ENCODE results near the gene HBZ. TPM values are rescaled to one million over a fixed set of nuclear protein-coding genes. Genes with fewer than 3 reads are reported as not detected.
"Not testable (repeated sequence)": the region's sequence is repeated elsewhere in the genome, so short reads cannot be mapped to it uniquely, and the experiment has no call there.

The HBZ gene
- total and polyA plus RNA-seq, 4 donors = 0.09 to 9.2 (median 0.37) TPM; not detected in 1

GRCh38 chr16:120756-121155 is 31.7 kb upstream of the HBZ start:
- H3K4me1 ChIP-seq (ENCODE audit: control insufficient read depth in 5 of 5, insufficient read depth in 5 of 5, low read length in 5 of 5) = peaks cover 0 to 3% (median 0%) of the 10 kb centered on the region in 5 donors
- H3K27me3 ChIP-seq (ENCODE audit: control insufficient read depth in 3 of 3, insufficient read depth in 3 of 3, low read length in 2 of 3) = no peaks in the 10 kb centered on the region
- H3K4me3 ChIP-seq = no peak overlapping the region
- no peak overlapping the region for H3K27ac ChIP-seq (ENCODE audit: low read depth in 1 of 2, low read length in 1 of 2)
- no peaks in the 10 kb centered on the region for H3K9me3 ChIP-seq (ENCODE audit: control insufficient read depth in 4 of 4, insufficient read depth in 3 of 4, low read length in 3 of 4)
- WGBS, 2 donors = 86 to 93% methylated on average over 2 of the region's 2 CpGs
- ATAC-seq (ENCODE audit: insufficient read depth, low FRiP score) = no peak
- no peak for TF ChIP-seq CTCF (IDR thresholded peaks at IDR 0.05; ENCODE audit: control extremely low read depth, extremely low read depth)
- peaks cover 0 to 13% (median 5%) of the 10 kb centered on the region in 4 donors for H3K36me3 ChIP-seq (ENCODE audit: control insufficient read depth in 4 of 4, insufficient read depth in 4 of 4, low read length in 4 of 4)
- no peak overlapping the region for H3K9ac ChIP-seq (ENCODE audit: insufficient read depth in 1 of 2, low read length in 2 of 2)
- no peak for DNase-seq

- Histone ChIP-seq H3K27ac (ENCODE audit: low read depth in 1 of 2, low read length in 1 of 2) (no peak overlapping the region), H3K4me3 (no peak overlapping the region), H3K9ac (ENCODE audit: insufficient read depth in 1 of 2, low read length in 2 of 2) (no peak overlapping the region), H3K4me1 (ENCODE audit: control insufficient read depth in 5 of 5, insufficient read depth in 5 of 5, low read length in 5 of 5) (peaks cover 0 to 3% (median 0%) of the 10 kb centered on the region in 5 donors), H3K27me3 (ENCODE audit: control insufficient read depth in 3 of 3, insufficient read depth in 3 of 3, low read length in 2 of 3) (no peaks in the 10 kb centered on the region), H3K9me3 (ENCODE audit: control insufficient read depth in 4 of 4, insufficient read depth in 3 of 4, low read length in 3 of 4) (no peaks in the 10 kb centered on the region), H3K36me3 (ENCODE audit: control insufficient read depth in 4 of 4, insufficient read depth in 4 of 4, low read length in 4 of 4) (peaks cover 0 to 12% (median 2%) of the 10 kb centered on the region in 4 donors)
- peak in 2 of 3 donors; percentile 22 to 51 for DNase-seq
- no peak for TF ChIP-seq CTCF (IDR thresholded peaks at IDR 0.05; ENCODE audit: control extremely low read depth, extremely low read depth)
- 86 to 96% methylated on average over 1 of the region's 1 CpG for WGBS, 2 donors
- ATAC-seq (ENCODE audit: insufficient read depth, low FRiP score) = no peak
Observed at GRCh38 chr16:122361-122760, 30.1 kb upstream of the HBZ start.

GRCh38 chr16:123558-124350 is 28.7 kb upstream of the HBZ start:
- H3K9me3 ChIP-seq (ENCODE audit: control insufficient read depth in 4 of 4, insufficient read depth in 3 of 4, low read length in 3 of 4); H3K27me3 ChIP-seq (ENCODE audit: control insufficient read depth in 3 of 3, insufficient read depth in 3 of 3, low read length in 2 of 3); H3K4me1 ChIP-seq (ENCODE audit: control insufficient read depth in 5 of 5, insufficient read depth in 5 of 5, low read length in 5 of 5); H3K27ac ChIP-seq (ENCODE audit: low read depth in 1 of 2, low read length in 1 of 2); H3K9ac ChIP-seq (ENCODE audit: insufficient read depth in 1 of 2, low read length in 2 of 2); ATAC-seq (ENCODE audit: insufficient read depth, low FRiP score); DNase-seq; H3K4me3 ChIP-seq: not testable (repeated sequence)
- peaks cover 0 to 10% (median under 1%) of the 10 kb centered on the region in 4 donors for H3K36me3 ChIP-seq (ENCODE audit: control insufficient read depth in 4 of 4, insufficient read depth in 4 of 4, low read length in 4 of 4)
- WGBS, 2 donors = 86 to 88% methylated on average over 18 to 19 of the region's 19 CpGs

GRCh38 chr16:125011-125410 is 27.4 kb upstream of the HBZ start:
- Histone ChIP-seq H3K4me3 (no peak overlapping the region), H3K9ac (ENCODE audit: insufficient read depth in 1 of 2, low read length in 2 of 2) (no peak overlapping the region), H3K27ac (ENCODE audit: low read depth in 1 of 2, low read length in 1 of 2) (no peak overlapping the region), H3K27me3 (ENCODE audit: control insufficient read depth in 3 of 3, insufficient read depth in 3 of 3, low read length in 2 of 3) (no peaks in the 10 kb centered on the region), H3K36me3 (ENCODE audit: control insufficient read depth in 4 of 4, insufficient read depth in 4 of 4, low read length in 4 of 4) (peaks cover 0 to 7% (median under 1%) of the 10 kb centered on the region in 4 donors), H3K4me1 (ENCODE audit: control insufficient read depth in 5 of 5, insufficient read depth in 5 of 5, low read length in 5 of 5) (peaks cover 0 to 3% (median 0%) of the 10 kb centered on the region in 5 donors), H3K9me3 (ENCODE audit: control insufficient read depth in 4 of 4, insufficient read depth in 3 of 4, low read length in 3 of 4) (no peaks in the 10 kb centered on the region)
- no peak for DNase-seq
- no peak for ATAC-seq (ENCODE audit: insufficient read depth, low FRiP score)
- WGBS, 2 donors = 85 to 96% methylated on average over 3 of the region's 3 CpGs
- TF ChIP-seq CTCF (IDR thresholded peaks at IDR 0.05; ENCODE audit: control extremely low read depth, extremely low read depth) = no peak

Measured in lung (tissue), 12 donors.